SK-N-SH (cell line): ENCODE measurements around the gene PPP1R14C. TPM values are rescaled to one million over a fixed set of nuclear protein-coding genes. Genes with fewer than 3 reads are reported as not detected.

Source experiments
- CTCF ChIA-PET: fragments of 300-600, 350-600 bp; formaldehyde crosslinking; extraction: SDS; loops from one replicate; lab custom pipeline; 2021; lab: Yijun Ruan, JAX
- POLR2A ChIA-PET: fragments of 350-600 bp; sonication (Branson Sonifier 250); formaldehyde crosslinking; extraction: SDS; loops from one replicate; lab custom pipeline; 2020; ENCODE audit warnings: antibody characterized with exemption, inconsistent platforms; lab: Yijun Ruan, JAX
- DNase-seq: peaks from one replicate; pipeline ENCODE4 v3.0.0; 2012
- H2AFZ ChIP-seq: fragments of 200-600 bp; sonication (generic); 2 replicates; pipeline ENCODE4 v1.8.1; 2016; ENCODE audit warnings: antibody characterized with exemption, mild to moderate bottlenecking, low read depth
- H3F3A ChIP-seq: fragments of 200-600 bp; sonication (generic); replicated peaks from 2 replicates; pipeline ENCODE3; 2016; ENCODE audit warnings: antibody characterized with exemption, mild to moderate bottlenecking; ENCODE audit not compliant: insufficient read depth
- H3K27ac ChIP-seq, 2 experiments: fragments of 200-500 bp in 1 of 2; fragments of 200-600 bp in 1 of 2; sonication (Bioruptor generic) in 1 of 2; sonication (generic), shearing (Covaris generic) in 1 of 2; 2 replicates each; pipeline versions ENCODE4 v1.5.1 to v1.6.1; 2014 to 2016; ENCODE audit warnings: low read depth in 2 of 2, inconsistent platforms in 1 of 2, low read length in 1 of 2, mild to moderate bottlenecking in 1 of 2, mixed read lengths in 1 of 2
- H3K27me3 ChIP-seq: fragments of 200-600 bp; sonication (generic), shearing (Covaris generic); 2 replicates; pipeline ENCODE4 v1.6.1; 2016; ENCODE audit warnings: mixed run types; ENCODE audit not compliant: insufficient read depth
- H3K36me3 ChIP-seq, 2 experiments: fragments of 200-500 bp in 1 of 2; fragments of 200-600 bp in 1 of 2; sonication (Bioruptor generic) in 1 of 2; sonication (generic) in 1 of 2; replicated peaks in 1 of 2; 2 replicates each; pipeline versions ENCODE3 to v1.5.1; 2014 to 2016; ENCODE audit warnings: low read length in 1 of 2, mild to moderate bottlenecking in 1 of 2; ENCODE audit not compliant: insufficient read depth in 2 of 2, control insufficient read depth in 1 of 2
- H3K4me1 ChIP-seq, 2 experiments: fragments of 200-500 bp in 1 of 2; fragments of 200-600 bp in 1 of 2; sonication (Bioruptor generic) in 1 of 2; sonication (generic), shearing (Covaris generic) in 1 of 2; 2 replicates each; pipeline versions ENCODE4 v1.5.1 to v1.6.1; 2014 to 2016; ENCODE audit warnings: low read depth in 1 of 2, low read length in 1 of 2, mixed run types in 1 of 2; ENCODE audit not compliant: insufficient read depth in 2 of 2, control insufficient read depth in 1 of 2
- H3K4me2 ChIP-seq: fragments of 200-600 bp; sonication (generic), shearing (Covaris generic); 2 replicates; pipeline ENCODE4 v1.6.1; 2017; ENCODE audit warnings: mixed run types
- H3K4me3 ChIP-seq, 2 experiments: fragments of 200-500 bp in 1 of 2; fragments of 200-600 bp in 1 of 2; sonication (Bioruptor generic) in 1 of 2; sonication (generic), shearing (Covaris generic) in 1 of 2; 2 replicates each; pipeline versions ENCODE4 v1.5.1 to v1.8.1; 2014 to 2016; ENCODE audit warnings: low read depth in 2 of 2, inconsistent platforms in 1 of 2, low read length in 1 of 2, mild to moderate bottlenecking in 1 of 2, mixed read lengths in 1 of 2, moderate library complexity in 1 of 2
- H3K79me2 ChIP-seq: fragments of 200-600 bp; sonication (generic); 2 replicates; pipeline ENCODE4 v1.8.1; 2017; ENCODE audit warnings: mild to moderate bottlenecking; ENCODE audit not compliant: insufficient read depth
- H3K9ac ChIP-seq: fragments of 200-600 bp; sonication (generic); 2 replicates; pipeline ENCODE4 v1.6.1; 2017; ENCODE audit warnings: mixed run types
- H3K9me2 ChIP-seq: fragments of 200-600 bp; sonication (generic); 2 replicates; pipeline ENCODE4 v1.6.1; 2017; ENCODE audit warnings: mixed run types
- H3K9me3 ChIP-seq: fragments of 200-600 bp; sonication (generic); 2 replicates; pipeline ENCODE4 v1.6.1; 2017; ENCODE audit warnings: mixed run types, mild to moderate bottlenecking, moderate library complexity
- H4K20me1 ChIP-seq: fragments of 200-600 bp; sonication (generic); 2 replicates; pipeline ENCODE4 v1.6.1; 2017; ENCODE audit warnings: mild to moderate bottlenecking, mixed run types; ENCODE audit not compliant: insufficient read depth
- CTCF ChIP-seq: fragments of 200-600 bp; sonication (generic); IDR thresholded peaks from 2 replicates; pipeline ENCODE4 v1.6.1; 2017; ENCODE audit warnings: antibody characterized with exemption, mild to moderate bottlenecking, moderate library complexity
- EP300 ChIP-seq, 2 experiments: IDR thresholded peaks; 2 replicates each; pipeline versions ENCODE4 v1.4.0 to v1.6.1; 2012; ENCODE audit warnings: borderline replicate concordance in 1 of 2, low read depth in 1 of 2, low read length in 1 of 2
- FOSL2 ChIP-seq: IDR thresholded peaks from 2 replicates; pipeline ENCODE4 v1.4.0; 2012; ENCODE audit warnings: low read depth, mild to moderate bottlenecking, moderate library complexity, borderline replicate concordance
- FOXJ3 ChIP-seq: sonication (generic); formaldehyde crosslinking; IDR thresholded peaks from 2 replicates; pipeline ENCODE4 v1.5.1; 2020; ENCODE audit warnings: mild to moderate bottlenecking, missing genetic modification reagents
- GABPA ChIP-seq: IDR thresholded peaks from 2 replicates; pipeline ENCODE4 v1.4.0; 2012; ENCODE audit warnings: low read depth, mild to moderate bottlenecking
- JUND ChIP-seq: IDR thresholded peaks from 2 replicates; pipeline ENCODE4 v1.4.0; 2012
- MAX ChIP-seq: IDR thresholded peaks from 2 replicates; pipeline ENCODE4 v1.4.0; 2012; ENCODE audit warnings: low read depth
- MXI1 ChIP-seq: IDR thresholded peaks from 2 replicates; pipeline ENCODE4 v1.6.1; 2012; ENCODE audit warnings: mild to moderate bottlenecking, low read depth, low read length, improper control_type of control experiment
- NFIC ChIP-seq: IDR thresholded peaks from 2 replicates; pipeline ENCODE4 v1.4.0; 2012; ENCODE audit warnings: borderline replicate concordance
- PBX3 ChIP-seq: IDR thresholded peaks from 2 replicates; pipeline ENCODE4; 2012
- POLR2AphosphoS5 ChIP-seq: IDR thresholded peaks from 2 replicates; pipeline ENCODE4 v1.6.1; 2012; ENCODE audit warnings: low read depth, low read length
- RAD21 ChIP-seq: IDR thresholded peaks from 2 replicates; pipeline ENCODE4 v1.6.1; 2012; ENCODE audit warnings: mild to moderate bottlenecking, low read length
- REST ChIP-seq: IDR thresholded peaks from 2 replicates; pipeline ENCODE4 v1.6.1; 2012; ENCODE audit warnings: mild to moderate bottlenecking, low read depth, low read length, moderate library complexity
- RXRA ChIP-seq: IDR thresholded peaks from 2 replicates; pipeline ENCODE4 v1.4.0; 2012; ENCODE audit warnings: low read depth, mild to moderate bottlenecking, borderline replicate concordance
- SIN3A ChIP-seq: IDR thresholded peaks from 2 replicates; pipeline ENCODE4 v1.6.1; 2012; ENCODE audit warnings: low read depth, mild to moderate bottlenecking, low read length, moderate library complexity, borderline replicate concordance
- SMC3 ChIP-seq: IDR thresholded peaks from 2 replicates; pipeline ENCODE4 v1.6.1; 2012; ENCODE audit warnings: low read depth, low read length, improper control_type of control experiment
- TAF1 ChIP-seq: IDR thresholded peaks from 2 replicates; pipeline ENCODE4 v1.6.1; 2012; ENCODE audit warnings: low read depth, mild to moderate bottlenecking, low read length, moderate library complexity, borderline replicate concordance
- TCF12 ChIP-seq: IDR thresholded peaks from 2 replicates; pipeline ENCODE4 v1.4.0; 2012
- USF2 ChIP-seq: fragments of 150-350 bp; IDR thresholded peaks from 2 replicates; pipeline ENCODE4 v1.6.1; 2017; ENCODE audit warnings: antibody characterized with exemption, low read length, low read depth, borderline replicate concordance
- YY1 ChIP-seq: IDR thresholded peaks from 2 replicates; pipeline ENCODE4 v1.4.0; 2012; ENCODE audit warnings: low read depth, mild to moderate bottlenecking
- WGBS: methylation state at CpG from one replicate; pipeline ENCODE4 v1.1.6; 2017; ENCODE audit warnings: low lambda C conversion rate; 5-methylcytosine and 5-hydroxymethylcytosine counted together
- polyA plus RNA-seq, 3 experiments: library from polyadenylated mRNA; depleted of rRNA; stranded (reverse); fragments of >200 nt; gene quantifications; 2 replicates each; pipeline ENCODE4 v1.2.3, GENCODE V29; 2012

Gene PPP1R14C
- polyA plus RNA-seq, 1 of the 3 experiments (the other 2 are of a cell fraction), result not detected

- TF ChIP-seq CTCF (no peak), SMC3 (no peak), USF2 (no peak), EP300 (IDR thresholded peaks at IDR 0.05; ENCODE audit: borderline replicate concordance in 1 of 2, low read depth in 1 of 2, low read length in 1 of 2) (no peak), FOXJ3 (CRISPR knock-in tag) (no peak), NFIC (no peak)
These were observed 82.0 kb downstream of the PPP1R14C start (continued) for GRCh38 chr6:150224820-150225219.

- no peak for DNase-seq
- TF ChIP-seq SIN3A, result no peak
- no peak for TF ChIP-seq POLR2AphosphoS5
- no peak for TF ChIP-seq RXRA
- no peak for TF ChIP-seq MAX
- TF ChIP-seq PBX3, result no peak
- TF ChIP-seq JUND, result no peak
- no peak for TF ChIP-seq MXI1
- TF ChIP-seq REST, result no peak
- TF ChIP-seq TCF12, result no peak
- TF ChIP-seq YY1, result no peak
- TF ChIP-seq EP300 (IDR thresholded peaks at IDR 0.05; ENCODE audit: borderline replicate concordance in 1 of 2, low read depth in 1 of 2, low read length in 1 of 2), result no peak
- TF ChIP-seq FOXJ3 (CRISPR knock-in tag), result no peak
- no peak for TF ChIP-seq RAD21
- no peak for TF ChIP-seq GABPA
- TF ChIP-seq FOSL2, result no peak
- no peak for TF ChIP-seq TAF1
- no peak for TF ChIP-seq SMC3
- TF ChIP-seq, all 33 proteins: peak for 0
- H3K36me3 ChIP-seq, result no peaks in the 10 kb centered on the region
- peaks cover 7% of the 10 kb centered on the region; the same call in 1 of the 2 replicates for H3K27me3 ChIP-seq
- no peaks in the 10 kb centered on the region for H3K9me2 ChIP-seq
- H3K4me3 ChIP-seq, result no peak overlapping the region
- H2AFZ ChIP-seq, result no peak overlapping the region
- no peaks in the 10 kb centered on the region for H4K20me1 ChIP-seq
- H3K4me2 ChIP-seq, result no peak overlapping the region
- ChIA-PET CTCF (interaction anchor here (1.2 kb wide), 1 partner anchor 168 kb away, joined by 3 read pairs; no protein-coding TSS in a partner anchor), POLR2A (no interaction called here)
- 13% methylated on average over 3 of the region's 3 CpGs for WGBS
- H3K79me2 ChIP-seq, result no peaks in the 10 kb centered on the region
- H3F3A ChIP-seq, result no peaks in the 10 kb centered on the region
- no peaks in the 10 kb centered on the region for H3K4me1 ChIP-seq
- no peaks in the 10 kb centered on the region for H3K9me3 ChIP-seq
- H3K27ac ChIP-seq, result no peak overlapping the region
- H3K9ac ChIP-seq, result no peak overlapping the region
These were observed 84.4 kb downstream of the PPP1R14C start for GRCh38 chr6:150227281-150227680.
